ENCODE data around the gene RAB26.
"Not testable (repeated sequence)": the region's sequence is repeated elsewhere in the genome, so short reads cannot be mapped to it uniquely, and the experiment has no call there.

Gene RAB26, protein sequence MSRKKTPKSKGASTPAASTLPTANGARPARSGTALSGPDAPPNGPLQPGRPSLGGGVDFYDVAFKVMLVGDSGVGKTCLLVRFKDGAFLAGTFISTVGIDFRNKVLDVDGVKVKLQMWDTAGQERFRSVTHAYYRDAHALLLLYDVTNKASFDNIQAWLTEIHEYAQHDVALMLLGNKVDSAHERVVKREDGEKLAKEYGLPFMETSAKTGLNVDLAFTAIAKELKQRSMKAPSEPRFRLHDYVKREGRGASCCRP

DNA sequence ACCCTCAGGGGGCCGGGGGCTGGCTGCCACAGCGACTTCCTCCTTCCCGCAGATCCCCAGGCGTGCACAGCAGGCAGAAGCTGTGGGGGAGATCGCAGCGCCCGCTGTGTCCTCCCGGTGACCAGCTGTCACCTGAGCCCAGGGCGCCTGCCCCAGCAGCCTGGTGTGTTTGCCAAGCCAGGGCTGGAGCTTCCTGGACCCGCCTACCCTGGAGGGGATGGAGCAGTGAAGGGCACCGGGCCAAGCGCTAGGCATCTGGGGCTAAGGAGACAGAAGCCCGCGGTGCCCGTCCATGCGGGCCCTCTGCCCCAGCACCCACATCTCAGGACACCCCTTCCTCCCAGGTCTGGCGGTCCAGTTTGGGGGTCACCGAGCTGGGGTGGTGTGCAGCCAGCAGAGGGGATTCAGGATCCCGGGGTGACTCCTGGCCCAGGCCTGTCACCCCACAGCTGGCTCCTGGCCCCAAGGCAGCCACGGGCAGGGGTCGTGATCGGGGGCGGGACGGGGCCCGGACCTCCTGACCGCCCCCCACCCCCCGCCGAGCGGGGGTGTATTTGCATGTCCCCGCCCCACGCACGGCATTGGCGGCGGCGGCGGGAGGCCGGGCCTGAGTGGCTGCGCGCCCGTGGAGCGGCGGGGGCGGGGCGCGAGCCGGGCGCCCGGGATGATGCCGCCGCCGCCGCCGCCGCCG is at the start of gene RAB26:
Gene RAB26 (plus strand): TSS at position 645 of the 691 bp plus-strand sequence. CDS start 159 bp downstream, outside the sequence.
- DNase-seq = peak; percentile 62

DNA sequence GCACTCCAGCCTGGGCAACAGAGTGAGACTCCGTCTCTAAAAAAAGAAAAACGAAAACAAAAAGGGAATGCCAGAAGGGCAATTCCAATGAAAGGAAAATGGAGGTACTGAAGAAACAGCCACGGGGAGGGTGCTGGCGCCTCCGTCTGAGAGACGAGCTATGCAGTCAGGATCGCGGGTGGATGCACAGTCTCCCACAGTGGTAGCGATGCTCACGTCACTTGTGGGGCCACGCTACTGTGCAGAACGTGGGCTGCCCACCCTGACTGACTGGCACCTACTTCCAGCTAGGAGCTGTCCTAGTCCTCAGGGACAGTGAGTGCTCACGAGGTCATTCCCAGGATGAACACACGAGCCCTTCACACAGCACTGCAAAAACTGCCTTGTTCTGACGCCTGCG is 46.8 kb upstream of the RAB26 start:
- not testable (repeated sequence) for DNase-seq

DNA sequence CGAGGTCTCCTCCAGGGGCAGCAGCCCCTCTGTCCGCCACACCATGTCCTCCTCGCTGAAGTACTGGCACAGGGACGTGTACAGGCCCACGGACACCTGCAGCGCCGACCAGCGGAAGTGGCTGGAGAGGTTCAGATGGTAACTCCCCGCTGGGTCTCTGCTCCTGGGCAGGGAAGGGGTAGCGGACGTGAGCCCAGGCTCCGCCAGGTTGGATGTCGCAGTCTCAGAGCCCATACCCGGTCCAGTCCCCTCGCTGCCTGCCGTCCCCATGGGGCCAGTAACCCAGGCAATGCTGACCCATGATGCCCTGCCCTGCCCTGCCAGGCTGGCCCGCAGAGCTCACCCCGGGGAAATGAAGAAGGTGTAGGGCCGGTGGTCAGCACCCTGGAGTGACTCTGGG is 46.0 kb upstream of the RAB26 start:
- no peak for DNase-seq

- DNase-seq = not testable (repeated sequence)
These were observed 44.0 kb upstream of the RAB26 start for GRCh38 chr16:2104464-2104863.

DNA sequence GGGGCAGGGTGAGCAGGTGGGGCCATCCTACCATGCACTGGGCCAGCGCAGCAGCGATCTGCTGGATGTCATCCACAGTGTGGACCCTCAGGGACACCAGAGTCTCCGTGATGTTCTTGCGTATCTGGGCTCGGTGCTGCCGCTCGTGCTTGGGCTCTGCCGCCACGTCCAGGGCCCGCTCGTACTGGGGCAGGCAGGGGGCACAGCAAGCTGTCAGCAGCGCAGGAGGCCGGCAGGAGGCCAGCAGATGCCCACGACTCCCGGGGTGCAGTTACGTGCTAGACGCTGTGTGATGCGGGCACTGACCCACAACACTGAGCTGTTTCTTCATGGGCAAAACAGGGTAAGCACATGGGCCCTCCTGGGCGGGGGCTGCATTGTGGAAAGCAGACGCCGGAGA is 43.1 kb upstream of the RAB26 start:
- not testable (repeated sequence) for DNase-seq

DNA sequence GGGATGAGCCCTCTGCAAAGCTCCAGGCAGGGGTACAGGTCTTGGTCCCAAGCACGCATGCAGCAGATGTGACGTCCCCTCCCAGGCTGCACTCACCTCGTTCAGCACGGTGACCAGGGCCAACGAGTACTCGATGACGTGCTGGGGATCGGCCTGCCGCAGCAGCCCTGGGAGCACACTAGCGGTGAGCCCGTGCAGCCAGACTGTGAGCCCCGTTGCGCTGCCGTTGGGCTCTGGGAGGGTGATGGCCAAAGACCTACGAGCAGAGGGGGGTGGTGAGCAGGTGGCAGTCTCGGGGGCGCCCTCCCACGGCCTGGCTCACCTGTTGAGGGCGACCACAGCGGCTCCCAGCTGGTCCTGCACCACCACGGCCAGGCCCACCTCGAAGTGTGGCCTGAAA is 42.7 kb upstream of the RAB26 start:
- not testable (repeated sequence) for DNase-seq

DNA sequence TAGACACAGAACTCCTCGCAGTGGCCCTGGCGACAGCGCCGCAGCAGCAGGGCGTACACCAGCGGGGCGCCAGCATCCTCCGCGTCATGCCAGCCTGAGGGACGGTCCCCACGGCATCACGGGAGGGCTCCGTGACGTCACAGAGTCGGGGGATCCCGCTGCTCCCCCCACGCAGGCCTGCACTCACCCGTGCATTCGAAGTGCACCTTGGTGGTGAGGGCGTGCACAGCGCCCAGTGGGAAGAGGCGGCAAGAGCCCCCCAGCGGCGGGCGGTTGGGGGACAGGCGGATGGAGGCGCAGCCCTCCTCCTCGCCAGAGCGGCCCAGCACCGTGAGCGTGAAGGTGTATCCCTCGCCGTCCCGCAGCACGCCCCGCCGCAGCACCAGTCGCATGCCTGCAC is 42.2 kb upstream of the RAB26 start:
- DNase-seq = not testable (repeated sequence)

DNA sequence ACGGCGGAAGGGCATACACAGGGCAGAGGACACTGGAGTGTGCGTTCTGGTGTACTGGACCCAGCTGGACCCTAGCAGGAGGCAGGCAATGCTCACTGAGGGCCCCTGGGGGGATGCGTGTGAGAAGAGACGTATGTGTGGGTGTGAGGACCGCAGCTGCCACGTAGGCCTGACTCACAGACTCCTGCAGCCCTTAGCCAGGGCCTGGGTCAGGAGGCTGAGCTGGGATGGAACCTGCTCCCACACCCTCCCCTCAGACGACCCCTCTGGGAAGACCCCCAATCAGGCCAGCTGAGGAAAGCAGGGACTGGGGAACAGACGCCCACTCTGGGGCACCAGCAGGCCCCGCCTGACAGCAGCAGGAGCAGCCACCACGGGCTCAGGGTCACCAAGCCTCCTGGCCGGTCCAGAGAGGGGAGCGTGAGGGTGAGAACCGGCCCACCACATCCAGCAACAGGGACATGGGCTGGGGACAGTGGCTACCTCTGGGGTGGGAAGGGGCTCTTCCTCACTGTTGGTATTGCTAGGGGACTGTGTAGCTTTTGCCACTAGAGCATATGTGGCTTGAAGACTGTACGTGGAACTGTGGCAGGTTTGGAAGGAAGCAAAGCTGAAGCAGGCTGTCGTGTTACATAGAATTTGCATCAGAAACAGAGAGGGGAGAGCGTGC is 41.2 kb upstream of the RAB26 start:
- not testable (repeated sequence) for DNase-seq

GRCh38 chr16:2107791-2108125 is 40.7 kb upstream of the RAB26 start:
- not testable (repeated sequence) for DNase-seq

GRCh38 chr16:2108446-2109270 is 39.8 kb upstream of the RAB26 start:
- DNase-seq = not testable (repeated sequence)

DNA sequence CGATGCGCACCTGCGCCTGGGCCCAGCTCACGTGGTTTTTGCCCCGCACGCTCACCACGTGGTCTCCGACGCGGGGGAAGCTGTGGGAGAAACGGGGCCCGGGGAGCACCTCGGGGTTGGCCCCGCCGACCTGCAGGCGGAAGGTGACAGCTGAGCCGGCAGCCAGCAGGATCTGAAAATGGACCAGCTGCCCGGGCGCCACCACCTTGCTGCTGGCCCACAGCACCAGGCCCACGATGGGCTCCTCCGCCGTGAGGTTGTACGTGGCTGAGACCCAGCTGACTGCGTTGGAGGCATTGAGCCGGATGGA is 39.2 kb upstream of the RAB26 start:
- not testable (repeated sequence) for DNase-seq

DNA sequence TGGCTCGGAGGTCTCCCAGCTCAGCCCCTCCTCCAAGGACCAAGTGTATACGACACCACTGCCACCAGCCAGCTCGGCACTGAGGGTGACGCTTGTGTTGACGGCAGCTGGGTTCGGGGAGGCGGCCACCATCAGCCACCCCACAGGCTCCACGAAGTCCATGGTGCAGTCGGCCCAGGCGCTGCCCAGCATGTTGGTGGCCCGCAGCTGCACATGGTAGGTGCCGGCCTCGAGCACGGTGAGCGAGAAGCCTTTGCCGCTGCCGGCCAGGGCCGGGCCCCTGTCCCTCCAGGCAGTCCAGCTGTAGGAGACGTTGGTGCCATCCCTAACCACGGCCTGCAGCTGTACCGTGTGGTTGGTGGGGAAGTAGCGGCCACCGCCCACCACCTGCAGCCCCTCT is 38.6 kb upstream of the RAB26 start:
- DNase-seq = not testable (repeated sequence)

DNA sequence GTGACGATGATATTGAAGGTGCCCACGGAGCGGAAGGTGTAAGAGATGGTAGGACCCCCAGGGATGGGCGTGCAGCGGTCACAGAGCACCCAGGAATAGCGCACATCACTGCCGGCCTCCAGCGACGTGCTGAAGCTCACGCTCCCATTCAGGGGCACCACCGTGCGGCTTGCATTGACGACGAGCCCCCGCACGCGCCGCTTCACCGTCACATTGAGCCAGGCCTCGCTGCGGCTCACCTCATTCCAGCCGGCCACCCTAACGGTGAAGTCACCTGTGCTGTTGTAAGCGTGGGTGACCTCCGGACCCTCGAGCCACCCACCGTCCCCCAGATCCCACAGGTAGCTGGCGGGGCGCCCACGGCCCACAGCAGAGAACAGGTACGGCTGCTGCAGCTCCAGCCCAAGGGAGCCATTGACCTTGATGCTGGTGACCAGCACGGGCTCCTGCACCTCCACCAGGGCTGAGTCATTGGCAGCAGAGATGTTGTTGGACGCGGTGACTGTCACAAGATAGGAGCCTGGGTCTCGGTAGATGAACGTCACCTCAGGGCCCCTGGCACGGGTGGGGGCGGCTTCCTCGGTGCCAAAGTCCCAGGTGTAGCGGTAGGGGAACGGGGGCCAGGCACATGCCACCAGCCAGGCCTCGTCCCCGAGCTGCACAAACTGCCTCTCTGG is 38.0 kb upstream of the RAB26 start:
- DNase-seq = not testable (repeated sequence)

- DNase-seq = not testable (repeated sequence)
These were observed 37.4 kb upstream of the RAB26 start for GRCh38 chr16:2111009-2111353.

DNA sequence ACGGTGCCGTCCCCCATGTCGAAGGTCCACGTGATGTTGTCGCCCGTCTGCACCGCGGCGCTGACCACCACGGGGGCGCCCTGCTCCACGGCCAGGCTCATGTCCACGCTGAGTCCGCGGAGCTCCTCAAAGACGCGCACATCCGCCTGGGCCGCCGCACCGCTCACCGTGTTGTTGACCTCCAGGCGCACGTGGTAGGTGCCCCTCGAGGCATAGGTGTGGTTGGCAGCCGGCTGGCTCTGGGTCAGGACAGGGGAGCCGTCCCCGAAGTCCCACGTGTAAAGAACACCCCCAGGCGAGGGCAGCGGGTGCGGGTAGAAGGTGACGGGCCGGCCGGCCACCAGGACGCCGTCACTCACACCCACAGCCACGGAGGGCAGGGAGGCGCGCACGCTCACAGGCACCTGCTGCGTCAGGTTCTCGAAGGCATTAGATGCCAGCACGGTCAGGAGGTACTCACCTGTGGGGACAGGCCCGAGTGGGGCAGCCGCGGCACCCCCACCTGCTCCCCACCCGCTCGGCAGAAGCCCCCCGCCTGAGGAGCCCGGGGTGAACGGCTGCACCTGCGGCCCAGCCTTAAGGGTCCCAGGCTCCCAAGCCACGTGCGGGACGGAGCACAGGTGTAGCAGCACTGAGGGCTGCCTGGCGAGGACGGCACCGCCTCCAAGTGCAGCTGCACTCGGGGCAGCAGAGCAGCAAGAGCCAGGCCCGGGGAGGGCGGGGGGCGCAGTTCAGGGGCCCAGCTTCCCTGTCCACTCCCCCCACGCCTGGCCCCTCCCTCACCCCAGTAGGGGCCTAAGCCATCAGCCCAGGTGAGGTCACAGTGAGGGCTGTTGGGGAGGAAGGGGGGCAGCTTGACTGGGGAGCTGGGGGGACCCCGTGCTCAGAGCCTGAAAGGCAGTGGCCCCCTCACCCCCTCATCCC is 36.8 kb upstream of the RAB26 start:
- not testable (repeated sequence) for DNase-seq

DNA sequence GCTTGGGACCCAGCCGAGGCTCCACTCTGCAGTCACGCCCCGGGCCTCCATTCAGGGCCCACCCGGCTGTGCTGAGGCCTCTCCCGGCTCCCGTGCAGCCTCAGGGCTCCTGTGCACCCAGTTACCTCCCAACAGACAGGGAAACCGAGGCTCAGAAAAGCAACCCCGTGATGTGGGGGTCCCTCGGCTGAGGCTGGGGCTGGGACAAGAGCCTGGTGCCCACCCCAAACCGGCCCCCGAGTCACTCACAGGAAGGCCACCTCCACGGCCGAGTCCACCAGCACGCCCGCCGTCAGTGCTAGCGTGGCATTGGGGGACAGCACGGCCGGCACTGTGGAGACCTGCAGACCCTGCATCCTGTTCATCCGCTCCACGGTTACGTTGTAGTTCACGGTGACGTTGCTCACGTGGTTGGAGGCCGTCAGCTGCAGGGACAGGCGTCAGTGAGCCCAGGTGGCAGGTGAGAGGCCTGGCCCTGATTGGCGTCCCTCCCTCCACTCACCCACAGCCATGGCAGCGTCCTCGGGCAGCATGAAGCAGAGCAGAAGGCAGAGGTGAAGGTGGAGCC is 35.8 kb upstream of the RAB26 start:
- DNase-seq = not testable (repeated sequence)

GRCh38 chr16:2114225-2114624 is 34.2 kb upstream of the RAB26 start:
- DNase-seq = not testable (repeated sequence)

GRCh38 chr16:2114885-2115590 is 33.4 kb upstream of the RAB26 start:
- DNase-seq = not testable (repeated sequence)

GRCh38 chr16:2115591-2115973 is 32.8 kb upstream of the RAB26 start:
- DNase-seq = no peak

GRCh38 chr16:2116428-2116827 is 32.0 kb upstream of the RAB26 start:
- DNase-seq = not testable (repeated sequence)

DNA sequence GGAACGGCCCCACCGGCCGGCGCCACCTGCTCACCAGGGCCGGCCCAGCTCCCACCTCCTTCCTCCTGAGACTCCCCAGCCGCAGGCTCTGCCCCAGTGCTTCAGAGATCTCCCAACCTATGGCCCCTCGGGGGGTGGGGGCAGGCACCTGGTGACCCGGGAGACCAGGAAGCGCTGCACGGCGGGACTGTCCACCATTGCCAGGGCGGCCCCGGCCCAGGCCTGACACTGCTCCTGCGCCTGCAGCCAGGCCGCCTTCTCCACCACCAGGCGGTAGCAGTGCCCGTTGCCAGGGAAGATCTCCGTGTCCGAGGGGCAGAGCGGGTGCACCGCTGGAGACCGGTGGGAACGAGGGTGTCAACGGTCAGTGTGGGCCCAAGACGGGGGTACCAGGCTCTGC is 31.1 kb upstream of the RAB26 start:
- not testable (repeated sequence) for DNase-seq
